Immature natural killer cell (primary cell): ENCODE data around the gene GPX3. TPM values are rescaled to one million over a fixed set of nuclear protein-coding genes. Genes with fewer than 3 reads are reported as not detected.

Source experiments
- DNase-seq, 3 donors: peaks; one replicate each; pipeline ENCODE4 v3.0.0; 2022; ENCODE audit warnings: mixed read lengths in 1 of 3
- H3K27ac Mint-ChIP-seq, 6 donors: one replicate each; pipeline ENCODE4 v1.8.0; 2020; ENCODE audit warnings: mixed read lengths in 6 of 6, mild to moderate bottlenecking in 5 of 6, inconsistent platforms in 4 of 6, moderate library complexity in 3 of 6
- H3K27me3 Mint-ChIP-seq, 3 donors: one replicate each; pipeline ENCODE4 v1.8.0; 2020 to 2021; ENCODE audit warnings: low read depth in 3 of 3, mild to moderate bottlenecking in 3 of 3, mixed read lengths in 3 of 3, moderate library complexity in 3 of 3, inconsistent platforms in 1 of 3
- H3K36me3 Mint-ChIP-seq, 3 donors: one replicate each; pipeline ENCODE4 v1.8.0; 2020; ENCODE audit warnings: mixed read lengths in 3 of 3, inconsistent platforms in 2 of 3, mild to moderate bottlenecking in 2 of 3
- H3K4me1 Mint-ChIP-seq, 2 donors: one replicate each; pipeline ENCODE4 v1.8.0; 2020; ENCODE audit warnings: inconsistent platforms in 2 of 2, mild to moderate bottlenecking in 2 of 2, mixed read lengths in 2 of 2, moderate library complexity in 1 of 2
- H3K4me3 Mint-ChIP-seq, 5 donors: one replicate each; pipeline ENCODE4 v1.8.0; 2020; ENCODE audit warnings: mild to moderate bottlenecking in 5 of 5, mixed read lengths in 5 of 5, inconsistent platforms in 3 of 5, moderate library complexity in 3 of 5
- H3K9me3 Mint-ChIP-seq, 6 donors: one replicate each; pipeline ENCODE4 v1.8.0; 2020; ENCODE audit warnings: mild to moderate bottlenecking in 6 of 6, mixed read lengths in 6 of 6, inconsistent platforms in 4 of 6, moderate library complexity in 3 of 6
- polyA plus RNA-seq, 3 donors: library from polyadenylated mRNA; unstranded; fragments of 300-500 nt; fragmentation: Illumina TruSeq; gene quantifications; one replicate each; pipeline ENCODE4 v1.2.3, GENCODE V29; 2021

The GPX3 gene
- under 1 TPM in 1 of 3 donors, not detected in 2; 0.96 TPM for polyA plus RNA-seq

GRCh38 chr5:151020304-151021110 is at the start of gene GPX3:
GPX3 (plus strand) TSS chr5:151020591; CDS start chr5:151020655, 64 bp downstream.
- Mint-ChIP-seq H3K4me1 (peaks cover 21 to 24% of the 10 kb centered on the region in 2 donors), H3K27me3 (no peaks in the 10 kb centered on the region), H3K36me3 (peaks cover 3 to 9% (median 4%) of the 10 kb centered on the region in 3 donors), H3K4me3 (peak within 1 kb of the TSS; percentile 73 to 77 (median 76)), H3K27ac (peak within 1 kb of the TSS in 2 of 6 donors; percentile 34 to 59), H3K9me3 (no peaks in the 10 kb centered on the region)
- DNase-seq, result peak; percentile 17 to 40 (median 37)

- Mint-ChIP-seq H3K36me3 (no peaks in the 10 kb centered on the region), H3K4me3 (no peak overlapping the region), H3K9me3 (peaks cover 0 to 4% (median 0%) of the 10 kb centered on the region in 6 donors), H3K27ac (no peak overlapping the region), H3K4me1 (no peaks in the 10 kb centered on the region), H3K27me3 (peaks cover 1 to 6% (median 3%) of the 10 kb centered on the region in 3 donors)
- DNase-seq, result no peak
These were observed 41.8 kb upstream of the GPX3 start for GRCh38 chr5:150978590-150978989.

GRCh38 chr5:150987746-150988145 is 32.6 kb upstream of the GPX3 start:
- no peaks in the 10 kb centered on the region for H3K36me3 Mint-ChIP-seq
- DNase-seq, result no peak
- H3K27me3 Mint-ChIP-seq, result peaks cover 3 to 6% (median 4%) of the 10 kb centered on the region in 3 donors
- no peaks in the 10 kb centered on the region for H3K9me3 Mint-ChIP-seq
- H3K4me3 Mint-ChIP-seq, result no peak overlapping the region
- no peaks in the 10 kb centered on the region for H3K4me1 Mint-ChIP-seq
- H3K27ac Mint-ChIP-seq, result no peak overlapping the region

GRCh38 chr5:150989695-150990094 is 30.7 kb upstream of the GPX3 start:
- H3K4me3 Mint-ChIP-seq, result no peak overlapping the region
- peaks cover 4 to 6% (median 4%) of the 10 kb centered on the region in 3 donors for H3K27me3 Mint-ChIP-seq
- H3K27ac Mint-ChIP-seq, result no peak overlapping the region
- H3K4me1 Mint-ChIP-seq, result no peaks in the 10 kb centered on the region
- DNase-seq, result no peak
- peaks cover 0 to 2% (median 0%) of the 10 kb centered on the region in 6 donors for H3K9me3 Mint-ChIP-seq
- H3K36me3 Mint-ChIP-seq, result no peaks in the 10 kb centered on the region

- no peak for DNase-seq
- Mint-ChIP-seq H3K27ac (no peak overlapping the region), H3K4me3 (no peak overlapping the region), H3K4me1 (no peaks in the 10 kb centered on the region), H3K36me3 (no peaks in the 10 kb centered on the region), H3K9me3 (peaks cover 0 to 2% (median 0%) of the 10 kb centered on the region in 6 donors), H3K27me3 (peaks cover 2 to 6% (median 4%) of the 10 kb centered on the region in 3 donors)
These were observed 27.7 kb upstream of the GPX3 start for GRCh38 chr5:150992705-150993104.

- Mint-ChIP-seq H3K27me3 (peaks cover 2 to 6% (median 4%) of the 10 kb centered on the region in 3 donors), H3K9me3 (peaks cover 0 to 2% (median 0%) of the 10 kb centered on the region in 6 donors), H3K4me1 (no peaks in the 10 kb centered on the region), H3K27ac (no peak overlapping the region), H3K36me3 (no peaks in the 10 kb centered on the region), H3K4me3 (no peak overlapping the region)
- no peak for DNase-seq
These were observed 27.0 kb upstream of the GPX3 start for GRCh38 chr5:150993422-150993821.

- H3K36me3 Mint-ChIP-seq, result no peaks in the 10 kb centered on the region
- H3K27me3 Mint-ChIP-seq, result peaks cover 3 to 7% (median 5%) of the 10 kb centered on the region in 3 donors
- H3K4me3 Mint-ChIP-seq, result no peak overlapping the region
- no peak overlapping the region for H3K27ac Mint-ChIP-seq
- no peaks in the 10 kb centered on the region for H3K4me1 Mint-ChIP-seq
- DNase-seq, result no peak
- H3K9me3 Mint-ChIP-seq, result peaks cover 0 to 2% (median 0%) of the 10 kb centered on the region in 6 donors
These were observed 26.5 kb upstream of the GPX3 start for GRCh38 chr5:150993826-150994412.

GRCh38 chr5:150999704-151000442 is 20.5 kb upstream of the GPX3 start:
- Mint-ChIP-seq H3K9me3 (no peaks in the 10 kb centered on the region), H3K4me1 (no peaks in the 10 kb centered on the region), H3K4me3 (no peak overlapping the region), H3K36me3 (no peaks in the 10 kb centered on the region), H3K27me3 (peaks cover 1 to 4% (median 2%) of the 10 kb centered on the region in 3 donors), H3K27ac (no peak overlapping the region)
- no peak for DNase-seq

GRCh38 chr5:151001436-151001835 is 19.0 kb upstream of the GPX3 start:
- H3K4me3 Mint-ChIP-seq, result no peak overlapping the region
- H3K9me3 Mint-ChIP-seq, result no peaks in the 10 kb centered on the region
- DNase-seq, result no peak
- no peaks in the 10 kb centered on the region for H3K4me1 Mint-ChIP-seq
- H3K27ac Mint-ChIP-seq, result no peak overlapping the region
- peaks cover 1 to 4% (median 2%) of the 10 kb centered on the region in 3 donors for H3K27me3 Mint-ChIP-seq
- H3K36me3 Mint-ChIP-seq, result no peaks in the 10 kb centered on the region

- Mint-ChIP-seq H3K27me3 (peaks cover 1 to 4% (median 2%) of the 10 kb centered on the region in 3 donors), H3K4me3 (no peak overlapping the region), H3K9me3 (no peaks in the 10 kb centered on the region), H3K4me1 (no peaks in the 10 kb centered on the region), H3K27ac (no peak overlapping the region), H3K36me3 (no peaks in the 10 kb centered on the region)
- DNase-seq, result no peak
These were observed 18.1 kb upstream of the GPX3 start for GRCh38 chr5:151002250-151002649.

GRCh38 chr5:151002681-151003502 is 17.5 kb upstream of the GPX3 start:
- Mint-ChIP-seq H3K27ac (no peak overlapping the region), H3K4me1 (no peaks in the 10 kb centered on the region)

GRCh38 chr5:151003503-151003860 is 16.9 kb upstream of the GPX3 start:
- H3K27ac Mint-ChIP-seq, result no peak overlapping the region
- no peaks in the 10 kb centered on the region for H3K36me3 Mint-ChIP-seq
- peaks cover 1 to 4% (median 2%) of the 10 kb centered on the region in 3 donors for H3K27me3 Mint-ChIP-seq
- H3K9me3 Mint-ChIP-seq, result no peaks in the 10 kb centered on the region
- DNase-seq, result no peak
- no peaks in the 10 kb centered on the region for H3K4me1 Mint-ChIP-seq
- no peak overlapping the region for H3K4me3 Mint-ChIP-seq

More at GRCh38 chr5:151002681-151003502, 17.5 kb upstream of the GPX3 start:
- Mint-ChIP-seq H3K27me3 (peaks cover 1 to 4% (median 2%) of the 10 kb centered on the region in 3 donors), H3K4me3 (no peak overlapping the region), H3K9me3 (no peaks in the 10 kb centered on the region), H3K36me3 (no peaks in the 10 kb centered on the region)
- no peak for DNase-seq

- no peaks in the 10 kb centered on the region for H3K36me3 Mint-ChIP-seq
These were observed 15.9 kb upstream of the GPX3 start for GRCh38 chr5:151004499-151004898.

More at GRCh38 chr5:151004499-151004898, 15.9 kb upstream of the GPX3 start:
- Mint-ChIP-seq H3K4me1 (no peaks in the 10 kb centered on the region), H3K4me3 (no peak overlapping the region), H3K27ac (no peak overlapping the region), H3K9me3 (no peaks in the 10 kb centered on the region), H3K27me3 (peaks cover 0 to 2% (median 0%) of the 10 kb centered on the region in 3 donors)
- DNase-seq, result no peak
